HCT116 (cell line): Measurements from ENCODE around the gene SLC26A9. TPM values are rescaled to one million over a fixed set of nuclear protein-coding genes. Genes with fewer than 3 reads are reported as not detected.
A peak's percentile ranks its signal among the peaks of the same experiment; 100 is the strongest.

ENCODE experiments used
- ATAC-seq: fragments of 200-7000 bp; cut with Tn5 transposase; 2 replicates; pipeline ENCODE4 v1.9.1; 2020; ENCODE audit warnings: mild to moderate bottlenecking, moderate library complexity
- BruUV-seq: library from RNA; stranded (reverse); fragments of 400-500 nt; replicated peaks from 2 replicates; lab custom pipeline; 2021; lab: Mats Ljungman, UMichigan
- CTCF ChIA-PET: fragments of 300-600 bp; sonication (Branson Sonifier 250); formaldehyde crosslinking; loops from one replicate; lab custom pipeline; 2021; ENCODE audit warnings: antibody characterized with exemption; lab: Charles Lee
- POLR2A ChIA-PET: fragments of 300-600, 350-600 bp; sonication (Branson Sonifier 250); formaldehyde crosslinking; loops from one replicate; lab custom pipeline; 2021; ENCODE audit warnings: antibody characterized with exemption; lab: Charles Lee
- RAD21 ChIA-PET, 2 experiments: fragments of 300-600 bp; sonication (Branson Sonifier 250); formaldehyde crosslinking; loops; one replicate each; lab custom pipeline; 2023; ENCODE audit warnings: low total read pairs in 2 of 2; ENCODE audit not compliant: uncharacterized antibody in 2 of 2, unreplicated experiment in 2 of 2, low non-redundant PET in 1 of 2; lab: Charles Lee
- DNase-seq: peaks from one replicate; pipeline ENCODE4 v3.0.0-alpha.2; 2010; ENCODE audit warnings: low read depth, low spot score
- H2AFZ ChIP-seq: fragments of 200-600 bp; shearing (Covaris generic), sonication (generic); 2 replicates; pipeline ENCODE4 v1.6.1; 2017; ENCODE audit warnings: low read depth, mixed run types, mixed read lengths, antibody characterized with exemption, low read length; ENCODE audit not compliant: poor library complexity, severe bottlenecking
- H3K27ac ChIP-seq: 2 replicates; pipeline ENCODE4 v1.5.1; 2012; ENCODE audit warnings: low read depth, low read length
- H3K27me3 ChIP-seq: fragments of 200-600 bp; sonication (generic); 2 replicates; pipeline ENCODE4 v1.6.1; 2016; ENCODE audit warnings: mixed run types, low read length, mixed read lengths; ENCODE audit not compliant: insufficient read depth
- H3K36me3 ChIP-seq, 2 experiments: fragments of 200-500 bp in 1 of 2; fragments of 200-600 bp in 1 of 2; sonication (Bioruptor generic) in 1 of 2; sonication (generic) in 1 of 2; 2 replicates each; pipeline versions ENCODE4 v1.5.1 to v1.6.1; 2014 to 2016; ENCODE audit warnings: low read length in 2 of 2, inconsistent platforms in 1 of 2, mixed read lengths in 1 of 2, mixed run types in 1 of 2; ENCODE audit not compliant: insufficient read depth in 2 of 2, control insufficient read depth in 1 of 2
- H3K4me1 ChIP-seq, 2 experiments: fragments of 200-600 bp in 1 of 2; sonication (generic) in 1 of 2; 2 replicates each; pipeline versions ENCODE4 v1.5.1 to v1.6.1; 2012 to 2017; ENCODE audit warnings: low read length in 2 of 2, inconsistent platforms in 1 of 2, mild to moderate bottlenecking in 1 of 2, mixed read lengths in 1 of 2, mixed run types in 1 of 2, moderate library complexity in 1 of 2; ENCODE audit not compliant: insufficient read depth in 2 of 2, control insufficient read depth in 1 of 2
- H3K4me2 ChIP-seq: fragments of 200-600 bp; sonication (generic); 2 replicates; pipeline ENCODE4 v1.6.1; 2017; ENCODE audit warnings: mixed run types, low read length, mixed read lengths
- H3K4me3 ChIP-seq, 2 experiments: fragments of 200-600 bp in 1 of 2; sonication (generic) in 1 of 2; replicated peaks in 1 of 2; 2 replicates each; pipeline ENCODE4 v1.5.1; 2011 to 2016; ENCODE audit warnings: low read length in 2 of 2, control low read depth in 1 of 2, low read depth in 1 of 2, mild to moderate bottlenecking in 1 of 2, mixed read lengths in 1 of 2, mixed run types in 1 of 2
- H3K79me2 ChIP-seq: fragments of 200-600 bp; sonication (generic); 2 replicates; pipeline ENCODE4 v1.6.1; 2017; ENCODE audit warnings: mild to moderate bottlenecking, mixed run types, low read length, moderate library complexity, mixed read lengths; ENCODE audit not compliant: insufficient read depth
- H3K9ac ChIP-seq: fragments of 200-600 bp; sonication (generic); 2 replicates; pipeline ENCODE4 v1.6.1; 2016; ENCODE audit warnings: low read length, mixed read lengths
- H3K9me2 ChIP-seq: fragments of 200-600 bp; sonication (generic), shearing (Covaris generic); 2 replicates; pipeline ENCODE4 v1.6.1; 2017; ENCODE audit warnings: mixed run types, mild to moderate bottlenecking, moderate library complexity; ENCODE audit not compliant: insufficient read depth
- H3K9me3 ChIP-seq, 2 experiments: fragments of 200-500 bp in 1 of 2; fragments of 200-600 bp in 1 of 2; sonication (Bioruptor generic) in 1 of 2; sonication (generic) in 1 of 2; 2 replicates each; pipeline ENCODE4 v1.6.1; 2014 to 2017; ENCODE audit warnings: low read length in 2 of 2, mixed read lengths in 2 of 2, inconsistent platforms in 1 of 2, low read depth in 1 of 2, mild to moderate bottlenecking in 1 of 2, mixed run types in 1 of 2, moderate library complexity in 1 of 2; ENCODE audit not compliant: control insufficient read depth in 1 of 2, insufficient read depth in 1 of 2
- H4K20me1 ChIP-seq: fragments of 200-600 bp; sonication (generic), shearing (Covaris generic); 2 replicates; pipeline ENCODE4 v1.6.1; 2017; ENCODE audit warnings: mixed run types, mild to moderate bottlenecking, moderate library complexity; ENCODE audit not compliant: insufficient read depth
- CBX3 ChIP-seq: IDR thresholded peaks from 2 replicates; pipeline ENCODE4 v1.6.1; 2012; ENCODE audit warnings: low read depth
- CEBPB ChIP-seq: IDR thresholded peaks from 2 replicates; pipeline ENCODE4 v1.6.1; 2012; ENCODE audit warnings: low read depth
- CTCF ChIP-seq, 3 experiments: fragments of 200-600 bp in 1 of 3; sonication (generic) in 1 of 3; IDR thresholded peaks in 2 of 3; conservative IDR thresholded peaks in 1 of 3; 2 replicates each; pipeline ENCODE4 v1.5.1; 2012 to 2017; ENCODE audit warnings: low read depth in 2 of 3, low read length in 2 of 3, antibody characterized with exemption in 1 of 3, borderline replicate concordance in 1 of 3, control low read depth in 1 of 3, mild to moderate bottlenecking in 1 of 3, mixed read lengths in 1 of 3, mixed run types in 1 of 3, moderate library complexity in 1 of 3; ENCODE audit not compliant: insufficient read depth in 1 of 3
- EGR1 ChIP-seq: IDR thresholded peaks from 2 replicates; pipeline ENCODE4 v1.6.1; 2012; ENCODE audit warnings: low read depth
- ELF1 ChIP-seq: IDR thresholded peaks from 2 replicates; pipeline ENCODE4 v1.6.1; 2012; ENCODE audit warnings: low read depth, borderline replicate concordance
- EZH2phosphoT487 ChIP-seq: fragments of 200-600 bp; IDR thresholded peaks from 2 replicates; pipeline ENCODE4 v1.6.1; 2018; ENCODE audit warnings: antibody characterized with exemption, borderline replicate concordance
- FOSL1 ChIP-seq: IDR thresholded peaks from 2 replicates; pipeline ENCODE4 v1.6.1; 2012; ENCODE audit warnings: low read depth
- MAX ChIP-seq: IDR thresholded peaks from 2 replicates; pipeline ENCODE4 v1.6.1; 2012
- POLR2AphosphoS5 ChIP-seq: IDR thresholded peaks from 2 replicates; pipeline ENCODE4 v1.6.1; 2011; ENCODE audit warnings: mild to moderate bottlenecking, low read depth, low read length, moderate library complexity
- RAD21 ChIP-seq: IDR thresholded peaks from 2 replicates; pipeline ENCODE4 v1.6.1; 2012; ENCODE audit warnings: low read depth, mild to moderate bottlenecking
- REST ChIP-seq: IDR thresholded peaks from 2 replicates; pipeline ENCODE4 v1.6.1; 2012; ENCODE audit warnings: low read depth
- SIN3A ChIP-seq: IDR thresholded peaks from 2 replicates; pipeline ENCODE4 v1.6.1; 2012; ENCODE audit warnings: low read depth
- SP1 ChIP-seq: IDR thresholded peaks from 2 replicates; pipeline ENCODE4 v1.6.1; 2012; ENCODE audit warnings: low read depth
- SRF ChIP-seq: IDR thresholded peaks from 2 replicates; pipeline ENCODE4 v1.6.1; 2012; ENCODE audit warnings: low read depth
- TCF7L2 ChIP-seq: IDR thresholded peaks from 2 replicates; pipeline ENCODE4 v1.7.0; 2011; ENCODE audit warnings: borderline replicate concordance, inconsistent platforms; ENCODE audit not compliant: insufficient read depth, insufficient read length; ENCODE audit errors: extremely low read depth
- YY1 ChIP-seq: IDR thresholded peaks from 2 replicates; pipeline ENCODE4 v1.6.1; 2011; ENCODE audit warnings: low read length, low read depth, moderate library complexity, mild to moderate bottlenecking; ENCODE audit not compliant: insufficient replicate concordance; ENCODE audit errors: extremely low read depth
- ZFX ChIP-seq: fragments of 450-650 bp; IDR thresholded peaks from 2 replicates; pipeline ENCODE4 v1.6.1; 2017
- intact Hi-C: fragments of 100-400 bp; cut with micrococcal nuclease; formaldehyde crosslinking; loops from 2 replicates; pipeline ENCODE4 v1.10.0; 2022
- total RNA-seq: library from RNA; stranded (reverse); gene quantifications from one replicate; pipeline ENCODE4 v1.2.1, GENCODE V29; 2021; ENCODE audit not compliant: unreplicated experiment

The SLC26A9 gene
- total RNA-seq, 1 experiment from 2014 or later: not detected

GRCh38 chr1:205986292-205986691 is 43.0 kb upstream of the SLC26A9 start:
- no peaks in the 10 kb centered on the region for H3K9me2 ChIP-seq
- H3K79me2 ChIP-seq: no peaks in the 10 kb centered on the region
- H3K27ac ChIP-seq: no peak overlapping the region
- ATAC-seq: peak; percentile 55
- BruUV-seq: no TSS peak
- no peak overlapping the region for H3K4me2 ChIP-seq
- no peak for TF ChIP-seq SP1
- TF ChIP-seq EZH2phosphoT487: no peak
- TF ChIP-seq SRF: no peak
- 0 out of 2 replicates have a peak, but pooled peaks have one; percentile 11 for TF ChIP-seq RAD21
- TF ChIP-seq CTCF (IDR thresholded peaks at IDR 0.05 in 2 of 3, conservative IDR thresholded peaks at IDR 0.05 in 1 of 3; ENCODE audit: borderline replicate concordance in 1 of 3, insufficient read depth in 1 of 3, low read depth in 2 of 3, low read length in 2 of 3): peak; percentile 6 to 37 (median 22); a peak in 2 of 6 replicates
- no peak for TF ChIP-seq SIN3A
- TF ChIP-seq CBX3: no peak
- TF ChIP-seq TCF7L2: no peak
- no peak for TF ChIP-seq EGR1
- no peak for TF ChIP-seq FOSL1
- TF ChIP-seq CEBPB: no peak
- no peak for TF ChIP-seq ELF1
- TF ChIP-seq POLR2AphosphoS5: no peak
- TF ChIP-seq ZFX: no peak
- no peak for TF ChIP-seq MAX
- no peak for TF ChIP-seq REST
- TF ChIP-seq YY1: no peak
- RAD21 ChIA-PET: interaction anchor here (0.6 to 3.3 kb wide), 3 partner anchors 10 to 120 kb away, joined by 3 to 20 read pairs (median 7); no protein-coding TSS in a partner anchor
- no peaks in the 10 kb centered on the region for H3K27me3 ChIP-seq
- peaks cover 3 to 17% of the 10 kb centered on the region in 2 experiments for H3K4me1 ChIP-seq
- POLR2A ChIA-PET: interaction anchor here (1.5 kb wide), 1 partner anchor 120 kb away, joined by 5 read pairs; no protein-coding TSS in a partner anchor
- no peaks in the 10 kb centered on the region for H4K20me1 ChIP-seq
- no peaks in the 10 kb centered on the region for H3K36me3 ChIP-seq
- no peak overlapping the region for H3K4me3 ChIP-seq
- no peak overlapping the region for H2AFZ ChIP-seq
- no peak for DNase-seq
- no peaks in the 10 kb centered on the region for H3K9me3 ChIP-seq
- CTCF ChIA-PET: interaction anchor here (0.5 to 4.1 kb wide), 7 partner anchors 9 to 329 kb away, joined by 4 to 111 read pairs (median 7); no protein-coding TSS in a partner anchor
- intact Hi-C loops: no loop called here
- no peak overlapping the region for H3K9ac ChIP-seq
